GM21737 (cell line): ENCODE results near the gene CCDC197.

Experiments
- ATAC-seq: cut with Tn5 transposase; IDR thresholded peaks from one replicate; pipeline ENCODE4 v1.9.1; 2021; ENCODE audit warnings: mild to moderate bottlenecking, moderate library complexity; ENCODE audit not compliant: unreplicated experiment

Gene CCDC197

DNA sequence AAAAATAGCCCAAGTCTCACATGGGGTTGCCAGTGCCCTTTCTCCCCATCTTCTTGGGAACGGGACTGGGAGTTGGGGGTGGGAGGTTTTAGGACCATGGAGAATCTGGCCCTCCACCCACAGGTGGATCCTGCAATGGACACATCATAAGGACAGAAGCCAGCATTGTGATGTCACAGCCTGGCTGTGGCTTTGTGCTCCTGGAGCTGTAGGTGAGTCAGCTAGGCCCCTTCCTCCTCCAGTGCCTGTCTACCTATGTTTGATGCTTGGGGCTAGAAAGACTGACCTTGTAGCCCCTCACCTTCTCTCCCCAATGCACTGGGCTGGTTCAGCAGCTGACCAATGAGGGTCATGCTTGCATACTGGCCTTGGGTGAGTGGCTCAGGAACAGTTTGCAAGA is at the start of gene CCDC197:
Gene CCDC197, plus strand, starts transcription at position 220 of the 400 bp plus-strand sequence. CDS start 831 bp downstream, outside the sequence.
- ATAC-seq: no peak

DNA sequence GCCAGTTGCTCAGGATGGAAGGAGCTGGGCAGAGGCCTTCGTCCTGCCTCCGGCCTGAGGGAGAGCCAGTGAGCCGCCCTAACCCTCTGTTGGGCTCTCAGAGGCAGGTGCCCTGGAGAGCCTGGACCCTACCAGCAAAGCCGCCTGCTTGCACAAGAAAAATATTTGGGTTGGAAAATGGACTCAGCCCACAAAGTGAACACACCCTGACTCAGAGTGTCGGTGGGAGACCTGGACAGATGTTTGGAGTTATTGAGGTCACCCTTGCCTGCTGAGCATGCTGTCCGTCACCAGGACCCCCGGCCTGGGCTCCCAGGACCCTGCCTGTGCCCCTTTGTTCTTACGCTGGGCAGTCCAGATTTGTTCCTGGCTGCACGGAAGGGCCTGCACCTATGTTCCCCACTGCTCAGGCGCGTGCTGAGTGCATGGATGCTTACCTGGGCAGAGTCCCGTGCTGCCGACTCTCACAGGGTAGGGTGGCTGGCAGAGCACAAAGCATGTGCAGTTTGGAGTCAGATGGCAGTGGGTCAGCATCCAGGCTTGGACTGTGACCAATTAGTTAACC is 47.5 kb upstream of the CCDC197 start:
- no peak for ATAC-seq

DNA sequence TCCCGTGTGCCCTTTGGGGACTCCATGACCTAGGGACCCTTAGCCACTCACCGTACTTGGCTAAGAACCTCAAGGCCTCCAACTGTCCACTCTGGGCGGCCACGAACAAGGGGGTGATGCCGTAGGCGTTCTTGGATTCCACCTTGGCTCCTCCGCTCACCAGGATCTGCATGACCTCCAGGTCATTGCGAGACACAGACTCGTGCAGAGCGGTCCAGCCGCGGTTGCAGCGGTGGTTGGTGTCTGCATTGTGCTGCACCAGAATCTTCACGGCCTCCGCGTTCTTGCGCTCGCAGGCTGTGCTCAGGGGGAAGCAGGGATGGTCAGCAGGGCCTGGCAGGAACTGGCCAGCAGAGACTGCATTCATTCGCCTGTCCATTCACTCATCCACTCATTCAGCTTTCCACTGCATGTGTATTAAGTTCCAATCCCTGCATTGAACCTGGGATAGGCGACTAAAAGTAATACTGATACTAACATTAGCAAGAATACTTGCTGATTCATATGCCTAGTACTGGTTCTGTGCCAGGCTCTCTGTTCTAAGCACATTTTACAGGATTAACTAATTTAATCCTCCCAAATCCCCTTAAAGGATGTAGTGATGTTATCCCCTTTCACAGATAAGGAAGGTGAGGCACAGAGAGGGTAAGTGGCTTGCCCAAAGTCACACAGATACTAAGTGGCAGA is 46.0 kb upstream of the CCDC197 start:
- no peak for ATAC-seq

DNA sequence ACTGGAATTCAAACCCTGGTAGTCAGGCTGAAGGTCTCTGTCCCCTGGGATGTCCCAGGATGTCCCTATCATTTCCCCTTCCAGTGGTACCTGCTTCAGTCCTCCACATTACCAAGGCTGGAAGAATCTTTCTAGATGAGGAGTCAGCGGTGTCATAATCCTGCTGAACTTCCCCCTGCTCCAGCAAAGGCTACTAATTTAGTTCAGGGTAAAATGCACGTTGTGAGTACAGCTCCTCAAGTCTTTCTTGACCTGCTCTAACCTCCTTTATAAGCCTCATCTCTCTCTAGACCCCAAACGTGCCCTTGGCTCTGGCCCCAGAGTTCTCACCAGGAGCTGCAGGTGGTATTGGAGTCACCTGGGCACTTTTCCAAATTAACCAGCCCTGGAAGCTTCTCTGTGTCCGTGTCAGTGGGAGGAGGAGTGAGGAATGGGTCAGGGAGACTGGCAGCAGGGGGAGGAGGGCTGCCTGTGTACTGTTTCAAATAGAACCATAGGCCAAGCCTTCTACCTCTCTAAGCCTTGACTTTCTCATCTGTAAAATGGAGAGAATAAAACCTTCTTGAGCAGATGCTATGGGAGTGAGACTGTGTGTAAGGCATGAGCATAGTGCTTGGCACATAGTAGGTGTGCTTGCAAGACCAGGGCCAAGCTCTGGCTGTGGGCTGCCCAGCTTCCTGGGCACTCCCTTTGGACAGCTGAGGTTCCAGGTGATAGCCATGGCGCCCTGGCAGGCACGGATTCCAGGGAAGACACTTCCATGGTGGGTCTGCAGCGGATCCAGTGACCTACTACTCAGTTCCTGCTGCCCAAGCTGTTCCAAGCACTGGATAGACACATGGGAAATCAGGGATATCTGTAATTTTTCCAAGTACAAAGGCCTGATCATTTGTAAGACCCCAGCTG is 45.2 kb upstream of the CCDC197 start:
- ATAC-seq: no peak

- ATAC-seq: no peak
These were observed 44.3 kb upstream of the CCDC197 start for GRCh38 chr14:93952829-93953228.

DNA sequence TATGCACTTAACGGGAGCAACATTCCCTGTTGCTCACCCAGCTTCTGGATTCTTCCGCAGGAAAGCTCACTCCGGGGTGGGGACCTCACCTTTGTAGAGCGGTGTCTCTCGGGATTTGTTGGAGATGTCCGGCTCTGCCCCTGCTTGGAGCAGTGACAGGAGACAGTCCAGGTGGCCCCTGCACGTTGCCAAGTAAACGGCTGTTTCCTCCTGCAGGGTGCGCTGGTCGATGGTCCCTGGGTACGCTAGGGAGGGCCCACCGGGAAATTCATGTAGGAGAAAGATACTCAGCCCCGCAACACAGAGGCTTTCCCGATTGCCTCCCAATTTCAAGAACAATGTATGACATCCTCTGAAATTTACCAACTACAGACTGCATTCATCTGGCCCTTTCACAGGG is 43.8 kb upstream of the CCDC197 start:
- no peak for ATAC-seq

- no peak for ATAC-seq
These were observed 43.2 kb upstream of the CCDC197 start for GRCh38 chr14:93953739-93954515.

- no peak for ATAC-seq
These were observed 42.6 kb upstream of the CCDC197 start for GRCh38 chr14:93954516-93954830.

GRCh38 chr14:93954900-93955849 is 41.9 kb upstream of the CCDC197 start:
- no peak for ATAC-seq

GRCh38 chr14:93955850-93956481 is 41.1 kb upstream of the CCDC197 start:
- no peak for ATAC-seq

- ATAC-seq: no peak
These were observed 40.4 kb upstream of the CCDC197 start for GRCh38 chr14:93956514-93957332.

GRCh38 chr14:93957333-93957710 is 39.8 kb upstream of the CCDC197 start:
- ATAC-seq: no peak

- no peak for ATAC-seq
These were observed 39.1 kb upstream of the CCDC197 start for GRCh38 chr14:93957751-93958566.

- ATAC-seq: no peak
These were observed 38.4 kb upstream of the CCDC197 start for GRCh38 chr14:93958567-93959238.

GRCh38 chr14:93959239-93960107 is 37.6 kb upstream of the CCDC197 start:
- peak; percentile 70 for ATAC-seq

- no peak for ATAC-seq
These were observed 37.0 kb upstream of the CCDC197 start for GRCh38 chr14:93960108-93960475.
